Measurements from ENCODE around the gene LOXL4. TPM values are rescaled to one million over a fixed set of nuclear protein-coding genes. Genes with fewer than 3 reads are reported as not detected.

Gene LOXL4
- 53.0 and 57.2 TPM in 2 replicates for total RNA-seq

GRCh38 chr10:98267894-98268693, at the start of gene LOXL4:
Gene LOXL4, minus strand, starts transcription at chr10:98268194. Its CDS starts 5,175 bp downstream, at chr10:98263019.

Other genes with a start within 250 kb of the LOXL4 start
- gene CRTAC1, start 237.6 kb downstream of the LOXL4 start, total RNA-seq: not detected in 2 replicates
- 6.1 and 9.0 TPM in 2 replicates for gene R3HCC1L, start 133.5 kb downstream of the LOXL4 start, total RNA-seq
- 2.3 and 18.1 TPM in 2 replicates for gene PYROXD2, start 147.0 kb upstream of the LOXL4 start, total RNA-seq
- 33.2 and 49.8 TPM in 2 replicates for gene HPS1, start 178.7 kb upstream of the LOXL4 start, total RNA-seq